GM10266 (cell line): ENCODE results near the gene EEPD1.

Experiments used
- DNase-seq: peaks from one replicate; pipeline ENCODE4 v3.0.0; 2012; ENCODE audit errors: extremely low spot score
- CTCF ChIP-seq: IDR thresholded peaks from 2 replicates; pipeline ENCODE4 v1.5.1; 2012; ENCODE audit warnings: mild to moderate bottlenecking, low read depth; ENCODE audit not compliant: control insufficient read depth, insufficient read depth; ENCODE audit errors: missing control alignments

Gene EEPD1

GRCh38 chr7:36305226-36305625 is 152.2 kb downstream of the EEPD1 start:
- no peak for TF ChIP-seq CTCF
- no peak for DNase-seq

GRCh38 chr7:36305648-36306047 is 152.6 kb downstream of the EEPD1 start:
- TF ChIP-seq CTCF: no peak
- no peak for DNase-seq

GRCh38 chr7:36306222-36306621 is 153.2 kb downstream of the EEPD1 start:
- no peak for TF ChIP-seq CTCF

DNA sequence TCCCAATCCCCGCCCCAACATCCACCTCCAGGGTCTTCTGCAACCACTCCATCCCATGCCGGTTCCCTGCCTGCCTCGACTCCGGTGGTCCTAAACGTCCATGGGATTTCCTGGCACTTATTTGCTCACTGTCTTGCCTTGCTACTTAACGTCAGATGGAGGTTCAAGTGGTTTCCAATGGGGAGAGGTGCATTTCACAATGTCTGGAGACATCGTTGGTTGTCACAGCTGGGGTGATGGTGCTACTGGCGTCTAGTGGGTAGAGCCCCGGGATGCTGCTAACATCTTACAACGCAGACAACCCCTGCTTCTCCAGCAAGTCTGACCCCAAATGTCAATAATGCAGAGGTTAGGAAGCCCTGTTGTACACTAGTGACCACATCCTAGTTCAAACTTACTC is 153.7 kb downstream of the EEPD1 start:
- TF ChIP-seq CTCF: no peak
- no peak for DNase-seq

More at GRCh38 chr7:36306222-36306621, 153.2 kb downstream of the EEPD1 start:
- no peak for DNase-seq

- DNase-seq: no peak
- no peak for TF ChIP-seq CTCF
These were observed 155.0 kb downstream of the EEPD1 start for GRCh38 chr7:36308031-36308430.

- TF ChIP-seq CTCF: no peak
- DNase-seq: no peak
These were observed 156.2 kb downstream of the EEPD1 start for GRCh38 chr7:36309301-36309700.

DNA sequence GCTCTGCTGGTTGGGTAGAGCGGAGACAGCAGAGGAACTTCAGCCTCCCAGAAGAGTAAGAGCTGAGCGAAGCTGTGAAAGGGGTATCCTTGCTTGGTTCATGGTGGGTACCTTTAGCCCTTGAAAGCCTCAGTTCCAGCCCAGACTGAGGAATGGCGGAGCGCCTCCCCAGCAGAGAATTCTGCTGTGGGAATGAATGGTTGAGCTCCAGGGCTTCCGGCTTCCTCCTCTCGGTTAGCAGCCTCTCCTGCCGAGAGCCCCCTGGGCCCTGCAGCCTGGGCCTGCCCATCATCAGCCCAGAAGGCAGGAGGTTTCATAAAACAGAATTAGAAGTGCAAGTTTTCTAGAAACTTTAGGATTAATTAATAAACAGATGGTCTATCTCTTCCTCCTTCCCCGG is 156.7 kb downstream of the EEPD1 start:
- TF ChIP-seq CTCF: no peak
- DNase-seq: no peak

DNA sequence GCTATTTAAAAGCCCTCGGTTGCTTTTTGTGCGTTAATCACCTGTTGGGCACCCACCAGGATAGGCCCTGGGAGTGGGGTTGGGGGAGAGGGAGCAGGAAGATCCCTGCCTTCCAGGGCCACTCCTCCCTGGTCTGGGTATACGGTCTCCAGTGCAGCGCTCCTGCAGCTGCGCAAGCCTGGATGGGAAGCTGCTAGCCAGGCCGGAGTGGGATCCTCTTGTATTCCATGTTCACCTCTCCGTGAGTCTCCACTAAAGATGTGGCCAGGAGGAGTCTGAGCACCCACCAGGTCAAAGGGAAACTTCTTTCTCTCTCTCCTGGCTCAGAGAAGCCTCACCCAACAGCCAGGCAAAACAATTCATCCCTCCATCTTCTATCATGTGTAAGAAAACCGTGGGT is 157.8 kb downstream of the EEPD1 start:
- no peak for TF ChIP-seq CTCF
- DNase-seq: no peak
